ENCODE data around the gene ZNF175.

- no peak for TF ChIP-seq CTCF (IDR thresholded peaks at IDR 0.05)
- TF ChIP-seq ZFX (IDR thresholded peaks at IDR 0.05; ENCODE audit: borderline replicate concordance), result no peak
These were observed 2.2 kb downstream of the ZNF175 start for GRCh38 chr19:51573331-51573730.
